ENCODE data around the gene AP5Z1.

The AP5Z1 gene

GRCh38 chr7:4838626-4839334, 63.4 kb downstream of the AP5Z1 start:
- no peak for TF ChIP-seq CTCF (IDR thresholded peaks at IDR 0.05; ENCODE audit: low read depth, low read length)
- no peak for TF ChIP-seq MYC (IDR thresholded peaks at IDR 0.05; ENCODE audit: low read depth, low read length)
- no peak for TF ChIP-seq POLR2A (IDR thresholded peaks at IDR 0.05; ENCODE audit: extremely low read depth, insufficient read length)
- no peak for TF ChIP-seq MAX (IDR thresholded peaks at IDR 0.05; ENCODE audit: low read depth, low read length)
- DNase-seq (ENCODE audit: low read depth): peak; percentile 44
- H3K4me3 ChIP-seq (ENCODE audit: low read depth, low read length): no peak overlapping the region

DNA sequence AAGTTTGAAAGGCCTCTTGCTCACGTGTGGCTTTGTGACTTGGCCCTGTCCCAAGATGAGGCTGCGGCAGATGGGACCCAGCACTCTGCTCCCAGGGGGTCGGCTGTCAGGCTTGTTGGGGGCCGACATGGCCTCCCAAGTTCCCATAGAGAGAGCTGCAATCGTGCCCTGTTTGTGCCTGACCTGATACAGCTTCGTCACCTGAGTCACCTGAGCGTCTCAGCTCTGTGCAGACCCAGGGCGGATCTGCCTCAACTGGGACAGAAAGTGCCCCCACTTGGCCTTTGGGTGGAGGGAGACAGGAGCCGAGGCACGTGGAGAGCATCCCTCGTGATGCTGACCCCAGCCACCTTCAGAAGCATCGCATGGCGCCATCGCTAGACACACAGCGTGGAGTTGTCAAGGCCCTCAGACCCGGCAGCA, 64.7 kb downstream of the AP5Z1 start:
- TF ChIP-seq CTCF (IDR thresholded peaks at IDR 0.05; ENCODE audit: low read depth, low read length): no peak
- TF ChIP-seq MYC (IDR thresholded peaks at IDR 0.05; ENCODE audit: low read depth, low read length): no peak
- no peak for TF ChIP-seq MAX (IDR thresholded peaks at IDR 0.05; ENCODE audit: low read depth, low read length)
- TF ChIP-seq POLR2A (IDR thresholded peaks at IDR 0.05; ENCODE audit: extremely low read depth, insufficient read length): no peak
- no peak overlapping the region for H3K4me3 ChIP-seq (ENCODE audit: low read depth, low read length)
- DNase-seq (ENCODE audit: low read depth): no peak

Data from NB4 (cell line).